ENCODE results near the gene CCDC85C. TPM values are rescaled to one million over a fixed set of nuclear protein-coding genes. Genes with fewer than 3 reads are reported as not detected.

Gene CCDC85C
- total RNA-seq, 6 donors from 2014 or later = 5.2 to 31.0 (median 20.4) TPM

GRCh38 chr14:99534333-99534732 is 69.7 kb downstream of the CCDC85C start:
- DNase-seq (no peak), ATAC-seq (ENCODE audit: low FRiP score in 2 of 2) (no peak)
- Histone ChIP-seq H3K9me3 (no peaks in the 10 kb centered on the region), H3K27me3 (no peaks in the 10 kb centered on the region), H3K4me3 (no peak overlapping the region), H3K27ac (no peak overlapping the region), H3K4me1 (peaks cover 0 to 16% (median 3%) of the 10 kb centered on the region in 4 donors), H3K36me3 (no peaks in the 10 kb centered on the region)
- no peak for TF ChIP-seq EP300 (IDR thresholded peaks at IDR 0.05)
- no peak for TF ChIP-seq POLR2AphosphoS5 (IDR thresholded peaks at IDR 0.05)
- TF ChIP-seq, protein P1, sequence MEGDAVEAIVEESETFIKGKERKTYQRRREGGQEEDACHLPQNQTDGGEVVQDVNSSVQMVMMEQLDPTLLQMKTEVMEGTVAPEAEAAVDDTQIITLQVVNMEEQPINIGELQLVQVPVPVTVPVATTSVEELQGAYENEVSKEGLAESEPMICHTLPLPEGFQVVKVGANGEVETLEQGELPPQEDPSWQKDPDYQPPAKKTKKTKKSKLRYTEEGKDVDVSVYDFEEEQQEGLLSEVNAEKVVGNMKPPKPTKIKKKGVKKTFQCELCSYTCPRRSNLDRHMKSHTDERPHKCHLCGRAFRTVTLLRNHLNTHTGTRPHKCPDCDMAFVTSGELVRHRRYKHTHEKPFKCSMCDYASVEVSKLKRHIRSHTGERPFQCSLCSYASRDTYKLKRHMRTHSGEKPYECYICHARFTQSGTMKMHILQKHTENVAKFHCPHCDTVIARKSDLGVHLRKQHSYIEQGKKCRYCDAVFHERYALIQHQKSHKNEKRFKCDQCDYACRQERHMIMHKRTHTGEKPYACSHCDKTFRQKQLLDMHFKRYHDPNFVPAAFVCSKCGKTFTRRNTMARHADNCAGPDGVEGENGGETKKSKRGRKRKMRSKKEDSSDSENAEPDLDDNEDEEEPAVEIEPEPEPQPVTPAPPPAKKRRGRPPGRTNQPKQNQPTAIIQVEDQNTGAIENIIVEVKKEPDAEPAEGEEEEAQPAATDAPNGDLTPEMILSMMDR (IDR thresholded peaks at IDR 0.05) = no peak
- no peak for TF ChIP-seq POLR2A (IDR thresholded peaks at IDR 0.05)
- WGBS, 2 donors = 95 to 96% methylated on average over 6 of the region's 6 CpGs

- Histone ChIP-seq H3K27me3 (no peaks in the 10 kb centered on the region), H3K4me1 (peaks cover 0 to 3% (median 0%) of the 10 kb centered on the region in 4 donors), H3K9me3 (no peaks in the 10 kb centered on the region), H3K4me3 (no peak overlapping the region), H3K27ac (no peak overlapping the region), H3K36me3 (no peaks in the 10 kb centered on the region)
- ATAC-seq (ENCODE audit: low FRiP score in 2 of 2) = no peak
- WGBS, 2 donors = 85 to 98% methylated on average over 5 of the region's 5 CpGs
- no peak for TF ChIP-seq POLR2AphosphoS5 (IDR thresholded peaks at IDR 0.05)
- no peak for TF ChIP-seq EP300 (IDR thresholded peaks at IDR 0.05)
- TF ChIP-seq POLR2A (IDR thresholded peaks at IDR 0.05) = no peak
- TF ChIP-seq, protein P1 (IDR thresholded peaks at IDR 0.05) = no peak
- no peak for DNase-seq
Observed at GRCh38 chr14:99532310-99532709, 71.7 kb downstream of the CCDC85C start.

- H3K9me3 ChIP-seq = no peaks in the 10 kb centered on the region
- no peak overlapping the region for H3K27ac ChIP-seq
- no peaks in the 10 kb centered on the region for H3K27me3 ChIP-seq
- no peaks in the 10 kb centered on the region for H3K36me3 ChIP-seq
- 52 to 58% methylated on average over 12 to 14 of the region's 14 CpGs for WGBS, 2 donors
- no peak overlapping the region for H3K4me3 ChIP-seq
- TF ChIP-seq, protein P1 (IDR thresholded peaks at IDR 0.05) = no peak
- TF ChIP-seq POLR2AphosphoS5 (IDR thresholded peaks at IDR 0.05) (no peak), EP300 (IDR thresholded peaks at IDR 0.05) (no peak), POLR2A (IDR thresholded peaks at IDR 0.05) (no peak)
- DNase-seq (no peak), ATAC-seq (ENCODE audit: low FRiP score in 2 of 2) (no peak)
- H3K4me1 ChIP-seq = peaks cover 0 to 4% (median 0%) of the 10 kb centered on the region in 4 donors
Observed at GRCh38 chr14:99531251-99532096, 72.5 kb downstream of the CCDC85C start.

DNA sequence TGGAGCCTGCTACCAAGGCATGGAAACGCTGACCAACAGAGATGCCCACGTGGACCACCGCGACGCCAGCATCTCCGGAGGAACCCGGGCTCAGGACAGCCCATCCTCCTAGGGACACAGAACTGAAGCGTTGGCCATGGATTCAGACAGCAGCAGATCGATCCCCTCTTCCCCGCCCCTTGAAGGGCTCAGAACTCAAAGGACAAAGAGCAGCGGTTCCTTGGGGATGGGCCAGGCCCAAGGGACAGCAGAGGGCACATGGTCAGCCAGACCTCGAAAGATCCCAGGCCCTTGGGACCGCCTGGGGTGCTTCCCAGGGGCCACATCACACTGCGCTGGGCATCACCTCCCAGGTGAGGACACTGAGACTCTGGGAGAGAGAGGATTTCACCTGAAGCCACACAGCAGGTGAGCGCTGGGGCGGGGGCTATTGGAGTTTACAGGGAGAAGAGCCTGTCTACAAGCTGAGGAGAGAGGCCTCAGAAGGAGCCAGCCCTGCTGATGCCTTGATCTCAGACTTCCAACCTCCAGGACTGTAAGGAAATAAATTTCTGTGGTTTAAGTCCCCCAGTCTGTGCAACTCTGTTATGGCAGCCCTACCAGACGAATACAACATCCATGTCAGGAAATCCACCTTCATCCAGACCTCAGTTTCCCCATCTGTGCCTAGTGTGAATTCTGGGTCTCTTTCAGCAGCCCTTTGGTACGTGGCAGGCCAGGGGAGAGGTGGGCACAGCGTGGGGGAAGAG is 73.4 kb downstream of the CCDC85C start:
- TF ChIP-seq, protein P1 (IDR thresholded peaks at IDR 0.05) = no peak
- TF ChIP-seq EP300 (IDR thresholded peaks at IDR 0.05) (no peak), POLR2AphosphoS5 (IDR thresholded peaks at IDR 0.05) (no peak), POLR2A (IDR thresholded peaks at IDR 0.05) (no peak)
- no peak for ATAC-seq (ENCODE audit: low FRiP score in 2 of 2)
- Histone ChIP-seq H3K27me3 (no peaks in the 10 kb centered on the region), H3K27ac (no peak overlapping the region), H3K9me3 (no peaks in the 10 kb centered on the region), H3K4me3 (no peak overlapping the region), H3K4me1 (peaks cover 1 to 9% (median 3%) of the 10 kb centered on the region in 4 donors), H3K36me3 (no peaks in the 10 kb centered on the region)
- no peak for DNase-seq
- 92 to 95% methylated on average over 14 to 19 of the region's 19 CpGs for WGBS, 2 donors
